GM19043 (cell line): Measurements from ENCODE around the gene FCER1A.
"Not testable (repeated sequence)": the region's sequence is repeated elsewhere in the genome, so short reads cannot be mapped to it uniquely, and the experiment has no call there.

Experiments
- ATAC-seq: cut with Tn5 transposase; IDR thresholded peaks from one replicate; pipeline ENCODE4 v1.9.1; 2021; ENCODE audit warnings: low read depth; ENCODE audit not compliant: unreplicated experiment

FCER1A gene

DNA sequence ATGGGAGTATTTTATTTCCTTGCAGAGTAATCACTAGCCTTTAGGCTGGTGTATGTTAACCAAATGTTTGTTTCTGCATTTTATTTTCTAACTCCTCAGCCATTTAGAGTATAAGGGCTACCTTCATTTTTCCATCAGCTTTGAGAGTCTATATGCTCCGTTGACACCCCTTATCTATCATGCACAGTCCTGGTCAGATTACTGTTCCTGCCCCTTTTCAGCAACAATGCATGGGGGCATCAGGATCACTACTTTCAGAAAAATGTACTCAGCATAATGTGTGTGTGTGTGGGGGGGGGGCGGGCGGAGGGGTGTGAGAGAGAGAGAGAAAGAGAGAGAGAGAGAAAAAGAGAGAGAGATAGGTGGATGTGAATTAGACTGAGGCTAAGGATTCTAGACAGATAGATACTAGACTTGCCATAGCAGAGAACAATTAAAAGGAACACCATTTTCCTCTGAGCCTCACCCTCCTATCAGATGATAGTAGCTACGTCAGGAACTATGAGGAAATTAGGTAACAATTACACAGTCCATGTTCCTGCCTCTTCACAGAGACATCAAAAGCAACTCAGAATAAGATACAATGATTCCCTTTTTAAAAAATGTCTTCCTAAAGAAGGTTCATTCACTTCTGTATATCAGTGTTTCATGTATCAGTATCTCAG, 40.8 kb downstream of the FCER1A start:
- ATAC-seq, result no peak

DNA sequence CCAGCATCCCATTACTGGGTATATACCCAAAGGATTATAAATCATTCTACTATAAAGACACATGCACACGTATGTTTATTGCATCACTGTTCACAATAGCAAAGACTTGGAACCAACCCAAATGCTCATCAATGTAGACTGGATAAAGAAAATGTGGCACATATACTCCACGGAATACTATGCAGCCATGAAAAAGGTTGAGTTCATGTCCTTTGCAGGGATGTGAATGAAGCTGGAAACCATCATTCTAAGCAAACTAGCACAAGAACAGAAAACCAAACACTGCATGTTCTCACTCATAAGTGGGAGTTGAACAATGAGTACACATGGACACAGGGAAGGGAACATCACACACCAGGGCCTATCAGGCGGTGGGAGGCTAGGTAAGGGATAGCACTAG, 47.2 kb downstream of the FCER1A start:
- ATAC-seq, result not testable (repeated sequence)

DNA sequence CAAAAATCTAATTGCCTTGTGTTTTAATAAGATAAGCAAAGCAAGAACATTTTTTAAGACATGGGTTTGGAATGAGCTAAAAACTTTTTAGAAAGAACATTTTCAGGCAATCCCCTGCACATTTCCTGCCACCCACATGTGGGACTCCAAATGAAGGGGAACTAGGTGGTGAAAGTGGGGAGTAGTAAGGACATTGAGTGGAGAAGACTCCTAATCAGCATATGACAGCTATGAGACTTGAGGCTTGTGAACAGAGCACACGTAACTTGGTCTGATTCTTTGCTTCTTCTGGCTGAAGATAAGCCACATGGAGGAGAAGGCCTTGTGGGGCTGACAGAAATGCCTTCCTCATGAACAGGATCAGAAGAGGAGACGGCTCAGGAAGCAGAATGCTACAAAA, 50.3 kb downstream of the FCER1A start:
- no peak for ATAC-seq
